ENCODE results near the gene ZBTB7C.

DNA sequence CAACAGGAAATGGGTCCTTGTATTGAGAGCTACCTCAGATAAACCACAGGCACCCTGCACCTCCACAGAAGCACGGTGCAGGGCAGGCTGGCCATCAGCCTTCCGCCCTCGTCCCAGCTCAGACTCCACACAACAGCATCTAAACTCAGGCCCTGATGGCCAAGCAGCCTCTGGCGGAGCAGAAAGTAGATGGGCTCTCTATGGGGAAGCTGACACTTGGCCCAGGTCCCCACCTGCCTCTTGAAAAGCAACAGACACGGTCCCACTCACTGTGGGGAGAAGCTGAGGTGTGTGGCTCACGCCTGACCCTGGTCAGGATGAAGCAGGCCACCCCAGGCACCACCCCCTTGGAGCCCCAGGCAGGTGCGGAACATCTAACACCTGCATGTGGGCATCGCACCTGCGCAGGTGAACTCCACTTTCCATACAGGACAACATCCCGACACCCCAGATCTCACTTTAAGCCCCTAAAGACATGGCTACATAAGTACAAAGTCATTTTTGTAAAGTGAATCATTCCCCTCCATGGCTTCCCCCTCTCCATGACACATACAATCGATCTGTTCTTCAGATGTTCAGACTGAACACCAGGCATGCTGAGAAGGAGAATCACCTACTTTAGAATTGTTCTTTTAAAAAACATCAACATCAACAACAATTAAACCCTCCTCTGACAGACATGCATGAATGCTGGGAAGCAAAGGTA is 208.4 kb downstream of the ZBTB7C start:
- TF ChIP-seq POLR2A (IDR thresholded peaks at IDR 0.05): no peak
- TF ChIP-seq, protein P1, sequence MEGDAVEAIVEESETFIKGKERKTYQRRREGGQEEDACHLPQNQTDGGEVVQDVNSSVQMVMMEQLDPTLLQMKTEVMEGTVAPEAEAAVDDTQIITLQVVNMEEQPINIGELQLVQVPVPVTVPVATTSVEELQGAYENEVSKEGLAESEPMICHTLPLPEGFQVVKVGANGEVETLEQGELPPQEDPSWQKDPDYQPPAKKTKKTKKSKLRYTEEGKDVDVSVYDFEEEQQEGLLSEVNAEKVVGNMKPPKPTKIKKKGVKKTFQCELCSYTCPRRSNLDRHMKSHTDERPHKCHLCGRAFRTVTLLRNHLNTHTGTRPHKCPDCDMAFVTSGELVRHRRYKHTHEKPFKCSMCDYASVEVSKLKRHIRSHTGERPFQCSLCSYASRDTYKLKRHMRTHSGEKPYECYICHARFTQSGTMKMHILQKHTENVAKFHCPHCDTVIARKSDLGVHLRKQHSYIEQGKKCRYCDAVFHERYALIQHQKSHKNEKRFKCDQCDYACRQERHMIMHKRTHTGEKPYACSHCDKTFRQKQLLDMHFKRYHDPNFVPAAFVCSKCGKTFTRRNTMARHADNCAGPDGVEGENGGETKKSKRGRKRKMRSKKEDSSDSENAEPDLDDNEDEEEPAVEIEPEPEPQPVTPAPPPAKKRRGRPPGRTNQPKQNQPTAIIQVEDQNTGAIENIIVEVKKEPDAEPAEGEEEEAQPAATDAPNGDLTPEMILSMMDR (IDR thresholded peaks at IDR 0.05): no peak
- no peak for TF ChIP-seq POLR2AphosphoS5 (IDR thresholded peaks at IDR 0.05)
